Measurements from ENCODE around the gene CSPG4. TPM values are rescaled to one million over a fixed set of nuclear protein-coding genes. Genes with fewer than 3 reads are reported as not detected.

Gene CSPG4
- total RNA-seq, 1 donor from 2014 or later: 7.8 TPM

Other genes with a start within 250 kb of the CSPG4 start
- gene PTPN9, start 133.5 kb downstream of the CSPG4 start, total RNA-seq: 9.3 TPM
- gene SNUPN, start 87.1 kb downstream of the CSPG4 start, total RNA-seq: 19.4 TPM
- gene IMP3, start 72.6 kb downstream of the CSPG4 start, total RNA-seq: 43.3 TPM
- gene SNX33, start 64.9 kb downstream of the CSPG4 start, total RNA-seq: 13.3 TPM
- gene UBE2Q2, start 130.6 kb upstream of the CSPG4 start, total RNA-seq: 24.8 TPM
- 19.2 TPM for gene FBXO22, start 191.0 kb upstream of the CSPG4 start, total RNA-seq